ENCODE measurements around the gene LGSN. TPM values are rescaled to one million over a fixed set of nuclear protein-coding genes. Genes with fewer than 3 reads are reported as not detected.
"Not testable (repeated sequence)": the region's sequence is repeated elsewhere in the genome, so short reads cannot be mapped to it uniquely, and the experiment has no call there.

The LGSN gene
- total and polyA plus RNA-seq, 10 of the 15 experiments (the other 5 are each of a cell fraction or from before 2014, with no cell fraction given): not detected

DNA sequence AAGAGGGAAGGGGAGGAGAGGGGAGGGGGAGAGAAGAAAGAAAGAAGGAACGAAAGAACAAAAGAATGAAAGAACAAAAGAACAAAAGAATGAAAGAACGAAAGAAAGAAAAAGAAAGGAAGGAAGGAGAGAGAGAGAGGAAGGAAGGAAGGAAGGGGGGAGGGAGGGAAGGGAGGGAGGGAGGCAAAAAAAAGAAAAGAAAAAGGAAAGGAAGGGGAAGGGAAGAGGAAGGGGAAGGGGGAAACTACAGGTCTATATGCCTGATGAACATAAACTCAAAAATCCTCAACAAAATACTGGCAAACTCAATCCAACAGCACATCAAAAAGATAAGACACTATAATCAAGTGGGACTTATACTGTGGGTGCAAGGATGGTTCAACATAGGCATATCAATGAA, 13.7 kb upstream of the LGSN start:
- in situ Hi-C loops (cut with MboI): no loop called here
- H3K4me3 ChIP-seq: no peak overlapping the region
- no peak overlapping the region for H2AFZ ChIP-seq (ENCODE audit: control insufficient read depth, low read depth, low read length)
- H3K9me3 ChIP-seq (replicated peaks; ENCODE audit: control insufficient read depth, insufficient read depth, low read length): no peaks in the 10 kb centered on the region
- no peaks in the 10 kb centered on the region for H3K27me3 ChIP-seq (replicated peaks in 1 of 2; ENCODE audit: control insufficient read depth in 2 of 2, insufficient read depth in 2 of 2, low read length in 1 of 2)
- ChIA-PET RAD21 (ENCODE audit: unreplicated experiment) (no interaction called here), SMC1A (ENCODE audit: uncharacterized antibody, unreplicated experiment) (no interaction called here), POLR2A (no interaction called here), CTCF (interaction anchor here (1.0 kb wide), 2 partner anchors 19 to 265 kb away, joined by 3 read pairs; no protein-coding TSS in a partner anchor)
- no peaks in the 10 kb centered on the region for H4K20me1 ChIP-seq (ENCODE audit: control insufficient read depth, insufficient read depth)
- no TSS peak for BruUV-seq (replicated peaks)
- H3K36me3 ChIP-seq (ENCODE audit: control insufficient read depth in 2 of 2, insufficient read depth in 2 of 2, low read length in 1 of 2): no peaks in the 10 kb centered on the region
- no peak overlapping the region for H3K9ac ChIP-seq (ENCODE audit: control insufficient read depth, insufficient read depth, low read length)
- no peaks in the 10 kb centered on the region for H3K4me1 ChIP-seq (ENCODE audit: control insufficient read depth, insufficient read depth, low read length)
- TF ChIP-seq STAT3 (IDR thresholded peaks at IDR 0.05; ENCODE audit: low read depth, low read length) (no peak), SREBF1 (IDR thresholded peaks at IDR 0.05; ENCODE audit: low read length) (no peak), PML (IDR thresholded peaks at IDR 0.05; ENCODE audit: low read length) (no peak), CREB1 (IDR thresholded peaks at IDR 0.05; ENCODE audit: low read depth) (no peak)
- TF ChIP-seq, protein P1, sequence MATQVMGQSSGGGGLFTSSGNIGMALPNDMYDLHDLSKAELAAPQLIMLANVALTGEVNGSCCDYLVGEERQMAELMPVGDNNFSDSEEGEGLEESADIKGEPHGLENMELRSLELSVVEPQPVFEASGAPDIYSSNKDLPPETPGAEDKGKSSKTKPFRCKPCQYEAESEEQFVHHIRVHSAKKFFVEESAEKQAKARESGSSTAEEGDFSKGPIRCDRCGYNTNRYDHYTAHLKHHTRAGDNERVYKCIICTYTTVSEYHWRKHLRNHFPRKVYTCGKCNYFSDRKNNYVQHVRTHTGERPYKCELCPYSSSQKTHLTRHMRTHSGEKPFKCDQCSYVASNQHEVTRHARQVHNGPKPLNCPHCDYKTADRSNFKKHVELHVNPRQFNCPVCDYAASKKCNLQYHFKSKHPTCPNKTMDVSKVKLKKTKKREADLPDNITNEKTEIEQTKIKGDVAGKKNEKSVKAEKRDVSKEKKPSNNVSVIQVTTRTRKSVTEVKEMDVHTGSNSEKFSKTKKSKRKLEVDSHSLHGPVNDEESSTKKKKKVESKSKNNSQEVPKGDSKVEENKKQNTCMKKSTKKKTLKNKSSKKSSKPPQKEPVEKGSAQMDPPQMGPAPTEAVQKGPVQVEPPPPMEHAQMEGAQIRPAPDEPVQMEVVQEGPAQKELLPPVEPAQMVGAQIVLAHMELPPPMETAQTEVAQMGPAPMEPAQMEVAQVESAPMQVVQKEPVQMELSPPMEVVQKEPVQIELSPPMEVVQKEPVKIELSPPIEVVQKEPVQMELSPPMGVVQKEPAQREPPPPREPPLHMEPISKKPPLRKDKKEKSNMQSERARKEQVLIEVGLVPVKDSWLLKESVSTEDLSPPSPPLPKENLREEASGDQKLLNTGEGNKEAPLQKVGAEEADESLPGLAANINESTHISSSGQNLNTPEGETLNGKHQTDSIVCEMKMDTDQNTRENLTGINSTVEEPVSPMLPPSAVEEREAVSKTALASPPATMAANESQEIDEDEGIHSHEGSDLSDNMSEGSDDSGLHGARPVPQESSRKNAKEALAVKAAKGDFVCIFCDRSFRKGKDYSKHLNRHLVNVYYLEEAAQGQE (IDR thresholded peaks at IDR 0.05; ENCODE audit: low read depth, low read length): no peak
- TF ChIP-seq, protein P2, sequence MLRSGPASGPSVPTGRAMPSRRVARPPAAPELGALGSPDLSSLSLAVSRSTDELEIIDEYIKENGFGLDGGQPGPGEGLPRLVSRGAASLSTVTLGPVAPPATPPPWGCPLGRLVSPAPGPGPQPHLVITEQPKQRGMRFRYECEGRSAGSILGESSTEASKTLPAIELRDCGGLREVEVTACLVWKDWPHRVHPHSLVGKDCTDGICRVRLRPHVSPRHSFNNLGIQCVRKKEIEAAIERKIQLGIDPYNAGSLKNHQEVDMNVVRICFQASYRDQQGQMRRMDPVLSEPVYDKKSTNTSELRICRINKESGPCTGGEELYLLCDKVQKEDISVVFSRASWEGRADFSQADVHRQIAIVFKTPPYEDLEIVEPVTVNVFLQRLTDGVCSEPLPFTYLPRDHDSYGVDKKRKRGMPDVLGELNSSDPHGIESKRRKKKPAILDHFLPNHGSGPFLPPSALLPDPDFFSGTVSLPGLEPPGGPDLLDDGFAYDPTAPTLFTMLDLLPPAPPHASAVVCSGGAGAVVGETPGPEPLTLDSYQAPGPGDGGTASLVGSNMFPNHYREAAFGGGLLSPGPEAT (IDR thresholded peaks at IDR 0.05; ENCODE audit: low read depth): no peak
- no CpG with 5 or more reads among the region's 2 CpGs for WGBS (ENCODE audit: insufficient coverage, insufficient replicate concordance, low lambda C conversion rate, missing lambda C conversion rate)
- no peak overlapping the region for H3K4me2 ChIP-seq (ENCODE audit: control insufficient read depth, insufficient read depth)
- DNase-seq (ENCODE audit: low read depth, low spot score): no peak
- no peaks in the 10 kb centered on the region for H3K79me2 ChIP-seq (ENCODE audit: control insufficient read depth, insufficient read depth, low read length)
- intact Hi-C loops (cut with micrococcal nuclease; ENCODE audit: unreplicated experiment): no loop called here
- H3K27ac ChIP-seq (ENCODE audit: control insufficient read depth, insufficient read depth): no peak overlapping the region
- no peak for ATAC-seq
- no peak for FAIRE-seq

DNA sequence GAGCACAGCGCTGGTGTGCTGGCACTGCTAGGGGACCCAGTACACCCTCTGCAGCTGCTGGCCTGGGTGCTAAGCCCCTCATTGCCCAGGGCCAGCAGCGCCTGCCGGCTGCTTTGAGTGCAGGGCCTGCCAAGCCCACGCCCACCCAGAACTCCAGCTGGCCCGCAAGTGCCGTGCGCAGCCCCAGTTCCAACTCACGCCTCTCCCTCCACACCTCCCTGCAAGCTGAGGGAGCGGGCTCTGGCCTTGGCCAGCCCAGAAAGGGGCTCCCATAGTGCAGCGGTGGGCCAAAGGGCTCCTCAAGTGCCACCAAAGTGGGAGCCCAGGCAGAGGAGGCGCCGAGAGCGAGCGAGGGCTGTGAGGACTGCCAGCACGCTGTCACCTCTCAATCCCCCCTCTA, 6.8 kb upstream of the LGSN start:
- ATAC-seq; H3K9me3 ChIP-seq (replicated peaks; ENCODE audit: control insufficient read depth, insufficient read depth, low read length); RAD21 ChIA-PET (ENCODE audit: unreplicated experiment); H3K79me2 ChIP-seq (ENCODE audit: control insufficient read depth, insufficient read depth, low read length); H3K4me1 ChIP-seq (ENCODE audit: control insufficient read depth, insufficient read depth, low read length); POLR2A ChIA-PET; H4K20me1 ChIP-seq (ENCODE audit: control insufficient read depth, insufficient read depth); H3K4me3 ChIP-seq; CTCF ChIA-PET; DNase-seq (ENCODE audit: low read depth, low spot score); intact Hi-C loops (cut with micrococcal nuclease; ENCODE audit: unreplicated experiment); H3K36me3 ChIP-seq (ENCODE audit: control insufficient read depth in 2 of 2, insufficient read depth in 2 of 2, low read length in 1 of 2); FAIRE-seq; H3K27ac ChIP-seq (ENCODE audit: control insufficient read depth, insufficient read depth); in situ Hi-C loops (cut with MboI); H3K9ac ChIP-seq (ENCODE audit: control insufficient read depth, insufficient read depth, low read length); H2AFZ ChIP-seq (ENCODE audit: control insufficient read depth, low read depth, low read length); BruUV-seq (replicated peaks); H3K27me3 ChIP-seq (replicated peaks in 1 of 2; ENCODE audit: control insufficient read depth in 2 of 2, insufficient read depth in 2 of 2, low read length in 1 of 2); H3K4me2 ChIP-seq (ENCODE audit: control insufficient read depth, insufficient read depth): not testable (repeated sequence)
- 57% methylated on average over 15 of the region's 15 CpGs for WGBS (ENCODE audit: insufficient coverage, insufficient replicate concordance, low lambda C conversion rate, missing lambda C conversion rate)
- SMC1A ChIA-PET (ENCODE audit: uncharacterized antibody, unreplicated experiment): interaction anchor here (0.6 to 0.9 kb wide), 2 partner anchors 447 to 519 kb away, joined by 3 read pairs; no protein-coding TSS in a partner anchor
